HG03460 (cell line): ENCODE data around the gene WNK2.
"Not testable (repeated sequence)": the region's sequence is repeated elsewhere in the genome, so short reads cannot be mapped to it uniquely, and the experiment has no call there.

Source experiments
- ATAC-seq: cut with Tn5 transposase; IDR thresholded peaks from one replicate; pipeline ENCODE4 v1.9.1; 2021; ENCODE audit not compliant: unreplicated experiment

The WNK2 gene

DNA sequence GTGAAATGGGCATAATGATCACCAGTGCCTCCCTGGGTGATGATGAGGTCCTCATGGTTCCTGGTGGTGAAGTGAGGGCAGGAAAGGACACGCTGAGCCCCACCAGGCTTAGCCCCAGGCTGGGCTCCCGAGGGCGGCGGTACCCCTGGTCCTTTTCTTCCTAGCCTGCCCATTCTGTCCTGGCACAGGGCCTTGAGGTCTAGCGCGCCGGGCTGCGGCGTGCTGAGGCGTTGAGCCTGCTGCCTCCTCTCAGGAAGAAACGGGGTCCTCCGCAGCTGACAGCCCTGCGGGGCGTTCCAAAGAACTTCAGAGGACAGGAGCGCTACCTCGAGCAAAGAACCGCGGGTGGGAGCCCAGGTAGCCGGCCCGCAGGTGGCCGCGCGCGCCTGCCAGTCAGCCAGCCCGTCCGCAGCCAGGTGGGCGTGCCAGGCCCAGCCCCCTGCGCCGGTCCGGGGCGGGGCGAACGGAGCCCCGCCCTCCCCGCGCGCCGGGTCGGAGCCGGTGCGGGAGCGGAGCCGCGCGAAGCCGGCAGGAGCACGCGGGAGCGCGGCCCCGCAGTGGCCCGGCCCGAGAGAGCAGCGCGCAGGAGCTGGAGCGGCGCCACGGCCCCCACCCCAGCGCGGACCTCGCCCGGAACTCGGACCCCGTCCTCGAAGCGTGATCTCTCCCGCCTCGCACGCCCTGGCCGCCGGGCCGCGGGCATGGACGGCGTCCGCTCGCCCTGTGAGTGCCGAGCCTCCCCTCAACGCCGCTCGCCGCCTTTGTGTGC is at the start of gene WNK2:
WNK2 (plus strand) TSS at position 477 of the 769 bp plus-strand sequence. CDS start 791 bp downstream, outside the sequence.
- ATAC-seq = no peak

DNA sequence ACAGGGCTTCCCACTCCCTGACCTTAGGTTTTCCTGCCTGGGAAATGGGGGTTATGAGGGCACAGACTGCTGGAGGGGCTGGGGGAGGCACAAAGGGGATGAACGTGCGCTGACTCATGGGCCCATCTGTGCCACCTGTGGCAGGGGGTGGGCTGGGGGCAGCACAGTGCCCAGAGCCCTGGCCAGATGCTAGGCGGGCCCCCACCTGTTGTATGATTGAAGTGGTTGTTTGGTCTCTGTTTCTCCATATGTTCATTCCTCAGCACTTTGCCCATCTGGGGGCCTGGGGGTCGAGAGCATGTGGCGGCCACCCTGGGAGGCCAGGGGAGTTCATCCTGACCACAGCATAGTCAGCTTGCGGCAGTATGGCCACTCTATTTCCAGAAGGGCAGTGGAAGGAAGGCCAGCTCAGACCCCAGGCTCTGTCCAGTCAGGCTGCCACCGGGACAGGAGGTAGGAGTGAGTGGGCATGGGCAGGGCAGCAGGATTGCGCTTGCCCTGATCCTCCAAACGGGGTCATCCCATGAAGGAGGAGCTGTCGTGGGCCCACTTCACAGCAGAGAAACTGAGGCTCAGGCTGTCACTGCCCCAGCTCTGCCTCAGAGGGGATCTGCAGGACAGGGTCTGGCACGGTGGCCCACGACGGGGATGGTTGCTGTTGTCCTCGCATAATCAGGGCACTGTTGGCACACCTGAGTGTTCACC is 49.0 kb upstream of the WNK2 start:
- ATAC-seq = no peak

DNA sequence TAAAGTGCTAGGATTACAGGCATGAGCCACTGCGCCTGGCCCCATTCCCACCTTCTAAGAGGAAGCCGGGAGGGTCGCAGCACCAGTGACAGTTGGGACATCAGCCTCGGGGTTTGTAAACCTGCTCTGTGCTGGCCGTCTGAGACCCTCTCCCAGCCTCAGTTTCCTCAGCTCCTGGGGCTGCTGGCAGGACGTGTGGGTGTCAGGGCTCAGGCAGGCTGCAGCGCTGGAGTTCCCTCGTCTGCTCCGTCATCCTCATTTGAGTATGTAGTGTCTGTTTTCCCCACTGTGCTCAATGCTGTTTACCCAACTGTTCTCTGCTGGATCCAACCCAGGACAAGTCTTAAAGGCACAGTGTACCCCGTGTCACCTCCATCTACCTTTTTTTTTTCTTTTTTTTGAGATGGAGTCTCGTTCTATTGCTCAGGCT is 47.9 kb upstream of the WNK2 start:
- no peak for ATAC-seq

GRCh38 chr9:93137362-93137761 is 46.6 kb upstream of the WNK2 start:
- ATAC-seq = no peak

DNA sequence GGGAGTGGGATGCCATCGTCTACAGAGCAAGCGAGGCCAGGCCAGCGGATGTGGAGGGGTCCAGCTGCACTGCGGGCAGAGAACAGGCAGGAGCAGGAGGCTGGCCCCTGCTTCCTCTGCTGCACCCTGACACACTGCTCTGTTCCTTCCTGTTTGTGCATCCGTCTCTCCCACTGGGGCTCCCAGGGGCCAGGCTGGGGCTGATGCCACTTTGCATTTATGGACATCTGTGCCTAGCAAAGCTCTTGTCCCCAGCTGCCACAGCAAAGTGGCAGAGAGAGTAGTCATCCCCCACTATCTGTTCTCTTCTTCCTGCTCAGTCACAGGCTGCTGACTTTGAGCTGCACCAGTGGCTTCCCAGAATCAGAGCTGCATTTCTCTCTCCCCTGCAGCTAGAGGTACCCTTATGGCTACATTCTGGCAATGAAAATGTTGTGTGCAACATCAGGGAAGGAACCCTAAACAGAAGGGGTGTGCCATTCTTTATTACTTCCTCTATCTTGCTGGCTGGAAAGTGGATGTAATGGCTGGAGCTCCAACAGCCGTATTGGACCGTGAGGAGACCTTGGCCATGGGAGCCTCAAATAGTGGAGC is 45.7 kb upstream of the WNK2 start:
- no peak for ATAC-seq

- ATAC-seq = no peak
Measured at GRCh38 chr9:93139365-93140182, 44.4 kb upstream of the WNK2 start.

GRCh38 chr9:93141771-93142483 is 42.0 kb upstream of the WNK2 start:
- ATAC-seq = no peak

DNA sequence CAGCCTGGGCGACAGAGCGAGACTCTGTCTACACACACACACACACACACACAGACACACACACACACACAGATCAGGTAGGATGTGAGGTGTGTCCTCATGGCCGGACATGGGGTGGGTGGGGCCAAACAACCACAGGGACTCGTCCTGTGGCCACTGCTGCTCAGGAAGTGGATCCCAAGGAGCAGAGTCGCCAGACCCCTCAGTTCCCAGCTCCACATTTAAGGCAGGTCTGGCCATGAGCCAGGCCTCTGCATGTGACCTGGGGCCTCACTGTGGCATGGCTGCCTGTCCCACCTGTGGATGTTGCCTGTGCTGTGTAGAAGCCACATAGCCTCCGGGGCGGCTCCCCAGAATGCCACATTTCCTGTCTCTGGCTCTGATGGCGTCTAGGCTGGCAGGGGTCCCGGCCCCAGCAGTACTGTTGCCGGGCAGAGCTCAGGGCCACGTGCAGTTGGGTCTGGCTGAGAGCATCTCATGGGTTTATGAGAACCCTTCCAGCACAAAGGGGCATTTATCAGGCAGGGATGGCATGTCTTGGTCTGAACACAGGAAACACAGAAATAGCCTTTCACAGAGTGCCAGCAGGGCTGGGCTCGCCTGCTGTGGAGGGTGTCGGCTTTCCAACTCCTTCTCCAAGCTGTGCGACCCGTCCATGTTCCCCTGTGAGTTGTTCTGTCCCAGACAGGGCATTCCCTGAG is 40.0 kb upstream of the WNK2 start:
- ATAC-seq = no peak

DNA sequence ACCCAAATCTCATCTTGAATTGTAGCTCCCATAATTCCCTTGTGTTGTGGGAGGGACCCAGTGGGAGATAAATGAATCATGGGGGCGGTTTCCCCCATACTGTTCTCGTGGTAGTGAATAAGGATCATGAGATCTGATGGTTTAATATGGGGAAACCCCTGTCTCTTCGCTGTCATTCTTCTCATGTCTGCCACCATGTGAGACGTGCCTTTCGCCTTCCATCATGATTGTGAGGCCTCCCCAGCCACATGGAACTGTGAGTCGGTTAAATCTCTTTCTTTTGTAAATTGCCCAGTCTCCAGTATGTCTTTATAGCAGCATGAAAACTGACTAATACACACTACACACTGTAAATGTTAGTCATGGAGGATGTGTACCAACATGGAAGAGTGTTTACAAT is 37.2 kb upstream of the WNK2 start:
- not testable (repeated sequence) for ATAC-seq

GRCh38 chr9:93147632-93148031 is 36.3 kb upstream of the WNK2 start:
- ATAC-seq = no peak

DNA sequence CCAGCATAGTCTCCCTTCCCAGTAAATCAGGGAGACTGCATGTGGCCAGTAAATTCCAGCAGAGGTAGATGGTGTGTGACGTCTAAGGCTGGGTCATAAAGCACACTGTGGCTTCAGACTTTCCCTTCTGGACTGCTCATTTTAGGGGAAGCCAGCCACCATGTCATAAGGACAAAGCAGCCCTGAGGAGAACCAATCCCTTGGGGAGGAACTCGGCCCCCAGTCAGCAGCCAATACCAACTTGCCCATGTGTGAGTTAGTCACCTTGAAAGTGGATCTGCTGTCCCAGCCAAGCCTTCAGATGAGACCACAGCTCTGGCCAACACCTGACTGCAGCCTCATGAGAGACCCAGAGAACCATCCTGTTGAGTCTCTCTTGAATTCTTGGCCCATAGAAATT is 35.2 kb upstream of the WNK2 start:
- no peak for ATAC-seq

DNA sequence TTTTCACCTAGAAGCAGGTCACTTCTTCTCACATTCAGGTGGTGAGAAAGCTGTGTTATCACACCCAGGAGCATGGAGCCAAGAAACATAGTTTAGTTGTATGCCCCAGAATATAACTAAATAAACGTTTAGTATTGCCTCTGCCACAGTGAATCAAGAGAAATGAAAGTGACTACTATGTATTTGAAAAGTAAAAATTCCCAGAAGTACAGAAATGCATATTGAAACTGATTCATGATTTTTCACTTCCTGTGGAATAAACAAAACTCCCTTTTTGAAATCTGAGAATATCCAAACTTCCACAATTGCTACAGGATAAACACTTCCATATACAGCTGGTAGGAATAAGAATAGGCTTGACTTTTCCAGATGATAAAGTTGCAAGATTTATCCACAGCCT is 34.6 kb upstream of the WNK2 start:
- no peak for ATAC-seq

- no peak for ATAC-seq
Measured at GRCh38 chr9:93151097-93151784, 32.7 kb upstream of the WNK2 start.

DNA sequence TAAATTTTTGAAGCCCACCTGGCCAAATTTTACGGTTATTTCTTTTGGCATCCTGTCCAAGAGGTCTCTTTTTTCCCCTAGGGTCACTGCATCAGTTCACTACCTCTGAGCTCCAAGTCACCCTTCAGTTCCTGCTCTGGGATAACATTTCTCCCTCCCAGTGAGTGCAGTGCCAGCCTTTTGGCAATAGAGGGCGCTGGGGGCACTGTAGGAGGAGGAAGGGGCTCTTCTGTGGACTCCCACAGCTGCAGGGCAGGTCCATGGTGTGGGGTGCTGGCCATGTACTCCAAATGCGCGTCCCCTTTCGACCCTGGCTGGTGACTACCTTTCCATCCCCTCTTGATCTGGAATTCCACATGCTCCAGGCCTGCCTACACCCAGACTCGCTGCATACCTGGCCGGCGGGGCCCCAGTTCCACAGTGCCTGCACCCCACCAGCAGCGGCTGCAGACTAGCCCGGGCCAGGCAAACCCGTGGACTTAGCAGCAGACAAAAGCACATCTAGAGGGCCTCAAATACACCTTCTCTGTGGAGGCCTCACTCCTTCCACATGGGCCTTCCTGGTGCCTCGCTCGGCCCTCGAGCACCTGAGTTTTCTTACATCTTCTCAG is 29.5 kb upstream of the WNK2 start:
- ATAC-seq = no peak

- no peak for ATAC-seq
Measured at GRCh38 chr9:93155716-93156474, 28.0 kb upstream of the WNK2 start.

DNA sequence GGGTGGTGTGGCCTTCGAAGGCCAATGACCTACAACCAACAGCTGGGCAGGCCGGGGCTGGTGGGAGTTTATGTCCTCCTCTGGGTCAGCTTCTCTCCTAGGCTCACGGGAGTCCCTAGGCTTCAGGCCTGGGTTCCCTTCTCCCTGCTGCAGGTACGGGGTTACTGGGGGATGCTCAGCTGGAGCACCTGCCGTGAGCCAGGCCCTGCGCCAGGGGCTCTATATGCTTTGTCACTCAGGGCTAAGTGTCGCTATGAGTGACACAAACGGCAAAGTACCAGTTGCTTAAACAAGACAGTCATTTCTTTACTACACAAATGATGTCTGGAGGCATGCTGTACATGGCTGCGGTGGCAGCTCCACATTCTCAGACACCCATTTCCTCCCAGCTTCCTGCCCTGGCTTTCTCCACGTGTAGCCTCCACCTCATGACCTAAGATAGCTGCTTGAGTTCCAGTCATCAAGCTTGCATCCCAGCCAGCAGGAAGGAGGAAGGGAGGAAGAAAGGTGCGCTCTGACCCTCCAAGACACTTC is 27.4 kb upstream of the WNK2 start:
- peak; percentile 55 for ATAC-seq

DNA sequence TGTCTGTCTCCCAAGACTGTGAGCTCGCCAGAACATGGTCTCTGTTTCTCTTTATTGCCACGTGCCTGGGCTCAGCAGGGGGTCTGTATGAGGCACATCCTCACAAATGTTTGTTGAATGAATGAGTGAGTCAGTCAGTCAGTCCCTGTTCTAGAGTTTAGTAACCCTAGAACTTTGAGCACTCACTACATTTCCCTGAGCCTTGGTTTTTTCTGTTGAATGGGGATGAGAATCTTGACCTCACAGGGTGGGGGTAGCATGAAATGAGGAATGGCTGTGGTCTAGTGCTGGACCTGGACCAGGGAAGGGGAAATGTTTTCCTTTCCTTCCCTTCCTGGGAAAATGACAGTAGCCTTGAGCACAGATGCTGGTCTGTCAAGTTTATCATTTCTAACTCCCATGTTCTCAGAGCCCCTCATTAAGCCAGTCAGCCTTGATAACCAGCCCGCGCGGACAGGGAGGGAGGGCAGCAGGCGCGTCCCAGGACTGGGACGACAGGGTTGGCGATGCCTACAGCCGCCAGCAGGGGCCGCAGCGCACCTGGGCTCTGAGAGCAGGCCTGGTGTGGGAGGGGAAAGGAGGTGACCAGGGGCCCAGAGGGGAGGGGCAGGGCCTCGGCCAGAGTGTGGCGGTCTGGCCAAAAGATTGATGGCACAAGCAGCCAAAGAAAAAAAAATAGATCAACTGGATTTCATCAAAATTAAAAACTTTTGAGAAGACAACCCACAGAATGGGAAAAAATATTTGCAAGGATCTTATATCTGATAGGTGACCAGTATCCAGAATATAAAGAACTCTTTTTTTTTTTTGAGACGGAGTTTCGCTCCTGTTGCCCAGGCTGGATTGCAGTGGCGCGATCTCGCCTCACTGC is 24.1 kb upstream of the WNK2 start:
- peak; percentile 92 for ATAC-seq
